IMR-90 (cell line): Measurements from ENCODE around the gene METTL4. TPM values are rescaled to one million over a fixed set of nuclear protein-coding genes. Genes with fewer than 3 reads are reported as not detected.

Source experiments
- ATAC-seq: fragments of 200-7000 bp; cut with Tn5 transposase; 2 replicates; pipeline ENCODE4 v1.9.1; 2020; ENCODE audit warnings: low read depth, mild to moderate bottlenecking, moderate library complexity
- BruUV-seq: library from RNA; stranded (reverse); fragments of 400-500 nt; replicated peaks from 2 replicates; lab custom pipeline; 2021; lab: Mats Ljungman, UMichigan
- CTCF ChIA-PET: fragments of 300-600 bp; formaldehyde crosslinking; extraction: SDS; loops from one replicate; lab custom pipeline; 2021; ENCODE audit warnings: antibody characterized with exemption; lab: Yijun Ruan, JAX
- POLR2A ChIA-PET: fragments of 300-600 bp; sonication (Branson Sonifier 250); formaldehyde crosslinking; loops from one replicate; lab custom pipeline; 2022; ENCODE audit warnings: antibody characterized with exemption; ENCODE audit not compliant: unreplicated experiment; lab: Charles Lee
- DNase-seq: peaks from one replicate; pipeline ENCODE4 v3.0.0; 2013
- H2AFZ ChIP-seq: replicated peaks from 2 replicates; pipeline ENCODE3; 2013; ENCODE audit warnings: low read length, mild to moderate bottlenecking; ENCODE audit not compliant: poor library complexity
- H2AK5ac ChIP-seq: 2 replicates; pipeline ENCODE4 v1.6.1; 2013; ENCODE audit warnings: low read depth, low read length, inconsistent platforms
- H2AK9ac ChIP-seq: replicated peaks from 2 replicates; pipeline ENCODE3; 2013; ENCODE audit warnings: mild to moderate bottlenecking, low read depth, low read length, moderate library complexity; ENCODE audit not compliant: poor library complexity
- H2BK120ac ChIP-seq: 2 replicates; pipeline ENCODE4 v1.6.1; 2013; ENCODE audit warnings: low read depth, low read length, inconsistent platforms
- H2BK15ac ChIP-seq: 3 replicates; pipeline ENCODE4 v1.6.1; 2013; ENCODE audit warnings: low read depth, low read length, inconsistent platforms
- H2BK20ac ChIP-seq: 2 replicates; pipeline ENCODE4 v1.6.1; 2013; ENCODE audit warnings: low read depth, mild to moderate bottlenecking, inconsistent platforms, low read length, moderate library complexity
- H2BK5ac ChIP-seq: 2 replicates; pipeline ENCODE4 v1.6.1; 2013; ENCODE audit warnings: mild to moderate bottlenecking, low read depth, low read length, inconsistent platforms; ENCODE audit not compliant: poor library complexity, severe bottlenecking
- H3K14ac ChIP-seq: replicated peaks from 2 replicates; pipeline ENCODE4 v1.6.1; 2013; ENCODE audit warnings: low read depth, low read length, inconsistent platforms
- H3K18ac ChIP-seq: 2 replicates; pipeline ENCODE4 v1.6.1; 2013; ENCODE audit warnings: low read depth, low read length, control low read depth
- H3K23ac ChIP-seq: 2 replicates; pipeline ENCODE4 v1.6.1; 2013; ENCODE audit warnings: low read depth, low read length, inconsistent platforms
- H3K27ac ChIP-seq: 2 replicates; pipeline ENCODE4 v1.5.1; 2013; ENCODE audit warnings: mild to moderate bottlenecking, control low read depth, low read length; ENCODE audit not compliant: insufficient read depth
- H3K27me3 ChIP-seq: 2 replicates; pipeline ENCODE4 v1.6.1; 2013; ENCODE audit warnings: low read length; ENCODE audit not compliant: control insufficient read depth, insufficient read depth
- H3K36me3 ChIP-seq: 2 replicates; pipeline ENCODE4 v1.6.1; 2013; ENCODE audit warnings: low read length, mixed read lengths; ENCODE audit not compliant: control insufficient read depth, insufficient read depth
- H3K4ac ChIP-seq: 2 replicates; pipeline ENCODE4 v1.6.1; 2013; ENCODE audit warnings: low read depth, low read length, inconsistent platforms
- H3K4me1 ChIP-seq: 2 replicates; pipeline ENCODE4 v1.6.1; 2013; ENCODE audit warnings: low read length, mixed read lengths; ENCODE audit not compliant: control insufficient read depth, insufficient read depth
- H3K4me2 ChIP-seq: 2 replicates; pipeline ENCODE4 v1.6.1; 2013; ENCODE audit warnings: low read depth, mild to moderate bottlenecking, control low read depth, low read length, moderate library complexity
- H3K4me3 ChIP-seq: 2 replicates; pipeline ENCODE4 v1.5.1; 2013; ENCODE audit warnings: low read depth, mild to moderate bottlenecking, control low read depth, low read length, moderate library complexity; ENCODE audit not compliant: insufficient read depth
- H3K56ac ChIP-seq: 2 replicates; pipeline ENCODE4 v1.6.1; 2013; ENCODE audit warnings: low read length, inconsistent platforms; ENCODE audit not compliant: insufficient read depth; ENCODE audit errors: extremely low read depth
- H3K79me1 ChIP-seq, 2 experiments: 2 replicates each; pipeline ENCODE4 v1.6.1; 2013; ENCODE audit warnings: low read length in 2 of 2, inconsistent platforms in 1 of 2, low read depth in 1 of 2
- H3K9ac ChIP-seq: 2 replicates; pipeline ENCODE4 v1.6.1; 2013; ENCODE audit warnings: low read depth, low read length, control low read depth
- H3K9me1 ChIP-seq: 2 replicates; pipeline ENCODE4 v1.6.1; 2013; ENCODE audit warnings: low read length, inconsistent platforms; ENCODE audit not compliant: insufficient read depth
- H3K9me3 ChIP-seq: 2 replicates; pipeline ENCODE4 v1.6.1; 2013; ENCODE audit warnings: low read length; ENCODE audit not compliant: control insufficient read depth, insufficient read depth
- H4K20me1 ChIP-seq: 2 replicates; pipeline ENCODE4 v1.6.1; 2013; ENCODE audit warnings: low read length, inconsistent platforms; ENCODE audit not compliant: insufficient read depth
- H4K5ac ChIP-seq: 2 replicates; pipeline ENCODE4 v1.6.1; 2013; ENCODE audit warnings: mild to moderate bottlenecking, low read depth, low read length, control low read depth
- H4K8ac ChIP-seq, 2 experiments: 2 replicates each; pipeline ENCODE4 v1.6.1; 2013; ENCODE audit warnings: low read depth in 2 of 2, low read length in 2 of 2, control low read depth in 1 of 2, inconsistent platforms in 1 of 2
- H4K91ac ChIP-seq: 2 replicates; pipeline ENCODE4 v1.6.1; 2013; ENCODE audit warnings: low read depth, low read length, inconsistent platforms; ENCODE audit not compliant: insufficient read depth
- BHLHE40 ChIP-seq: fragments of 150-350 bp; IDR thresholded peaks from 2 replicates; pipeline ENCODE4 v1.6.1; 2016; ENCODE audit warnings: mild to moderate bottlenecking, low read depth, low read length
- CEBPB ChIP-seq: IDR thresholded peaks from 2 replicates; pipeline ENCODE4 v1.6.1; 2012; ENCODE audit warnings: low read depth, low read length, improper control_type of control experiment
- CHD1 ChIP-seq: IDR thresholded peaks from 2 replicates; pipeline ENCODE4 v1.6.1; 2012; ENCODE audit warnings: low read depth, low read length, improper control_type of control experiment
- FOS ChIP-seq: fragments of 150-350 bp; IDR thresholded peaks from 2 replicates; pipeline ENCODE4 v1.6.1; 2016; ENCODE audit warnings: low read depth, low read length
- MAFK ChIP-seq: IDR thresholded peaks from 2 replicates; pipeline ENCODE4 v1.6.1; 2012; ENCODE audit warnings: low read depth, low read length, improper control_type of control experiment
- MAZ ChIP-seq: IDR thresholded peaks from 2 replicates; pipeline ENCODE4 v1.6.1; 2012; ENCODE audit warnings: low read depth, mild to moderate bottlenecking, low read length, improper control_type of control experiment, moderate library complexity, borderline replicate concordance
- NFE2L2 ChIP-seq: fragments of 150-350 bp; IDR thresholded peaks from 2 replicates; pipeline ENCODE4 v1.6.1; 2016; ENCODE audit warnings: low read depth, mild to moderate bottlenecking, low read length
- POLR2A ChIP-seq: IDR thresholded peaks from 2 replicates; pipeline ENCODE4 v1.6.1; 2012; ENCODE audit warnings: mild to moderate bottlenecking, low read depth, low read length
- RAD21 ChIP-seq: IDR thresholded peaks from 2 replicates; pipeline ENCODE4 v1.6.1; 2012; ENCODE audit warnings: low read length, improper control_type of control experiment
- RCOR1 ChIP-seq: IDR thresholded peaks from 2 replicates; pipeline ENCODE4 v1.6.1; 2012; ENCODE audit warnings: mild to moderate bottlenecking, low read length, improper control_type of control experiment; ENCODE audit not compliant: insufficient replicate concordance
- RFX5 ChIP-seq: IDR thresholded peaks from 2 replicates; pipeline ENCODE4 v1.8.0; 2012; ENCODE audit warnings: low read depth, mild to moderate bottlenecking, low read length, moderate library complexity
- SMC3 ChIP-seq: fragments of 150-350 bp; IDR thresholded peaks from 2 replicates; pipeline ENCODE4 v1.6.1; 2016; ENCODE audit warnings: low read depth, mild to moderate bottlenecking, antibody characterized with exemption, low read length, moderate library complexity
- USF2 ChIP-seq: fragments of 150-350 bp; IDR thresholded peaks from 2 replicates; pipeline ENCODE4 v1.6.1; 2017; ENCODE audit warnings: mild to moderate bottlenecking, antibody characterized with exemption, low read length, low read depth
- WGBS, 2 experiments: methylation state at CpG; one replicate each; pipeline versions ENCODE4 v1.1.5 to v1.1.7; 2013; ENCODE audit warnings: missing lambda C conversion rate in 2 of 2; ENCODE audit not compliant: insufficient read length in 1 of 2; ENCODE audit errors: extremely low coverage in 2 of 2; 5-methylcytosine and 5-hydroxymethylcytosine counted together
- dilution Hi-C: fragments of 300-500 bp; cut with HindIII; formaldehyde crosslinking; loops from one replicate; pipeline ENCODE4 v1.14.3; 2018; ENCODE audit warnings: low sequenced_read_pairs; ENCODE audit not compliant: unreplicated experiment
- in situ Hi-C: fragments of 300-500 bp; cut with MboI; formaldehyde crosslinking; loops from 3 replicates; pipeline ENCODE4 v1.14.3; 2019; ENCODE audit warnings: low sequenced_read_pairs, inconsistent platforms, mixed read lengths
- intact Hi-C: fragments of 100-400 bp; cut with micrococcal nuclease; formaldehyde crosslinking; loops from 2 replicates; pipeline ENCODE4 v1.10.0; 2022
- polyA plus RNA-seq, 3 experiments: library from polyadenylated mRNA; depleted of rRNA; stranded (reverse); fragments of >200 nt; gene quantifications; 2 replicates each; pipeline ENCODE4 v1.2.3, GENCODE V29; 2012; ENCODE audit warnings: low replicate concordance in 1 of 3
- total RNA-seq: library from RNA; depleted of rRNA; stranded (reverse); fragments of >200 nt; gene quantifications from 2 replicates; pipeline ENCODE4 v1.2.3, GENCODE V29; 2012
- TF ChIP-seq, protein P1 (sequence below): conservative IDR thresholded peaks from 2 replicates; pipeline ENCODE4 v1.5.1; 2012; ENCODE audit warnings: mild to moderate bottlenecking, low read depth, low read length, improper control_type of control experiment
- TF ChIP-seq, protein P2 (sequence below): fragments of 150-350 bp; IDR thresholded peaks from 2 replicates; pipeline ENCODE4 v1.6.1; 2016; ENCODE audit warnings: low read depth, mild to moderate bottlenecking, low read length, moderate library complexity, borderline replicate concordance

Gene METTL4
- total and polyA plus RNA-seq, 2 of the 4 experiments (the other 2 are of a cell fraction) = 4.9 to 5.4 TPM

DNA sequence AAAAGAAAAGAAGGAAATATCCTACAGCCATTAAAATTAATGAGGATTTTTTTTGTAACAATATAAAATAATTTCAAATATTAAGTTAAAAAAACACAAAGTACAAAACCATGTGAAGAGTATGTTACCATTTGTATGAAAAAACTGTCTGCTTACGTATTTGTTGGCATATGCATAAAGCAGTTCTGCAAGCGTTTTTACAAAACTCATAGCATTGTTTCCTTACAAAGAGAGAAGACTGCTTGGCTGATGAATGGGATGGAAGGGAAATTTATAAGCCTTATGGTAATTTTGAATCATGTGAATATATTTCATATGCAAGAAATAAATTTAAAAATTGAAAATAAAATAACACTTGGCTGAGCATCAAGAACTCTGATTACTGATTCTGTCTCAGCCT is 63.1 kb downstream of the METTL4 start:
- dilution Hi-C loops = no loop called here
- H4K5ac ChIP-seq = no peak overlapping the region
- H3K27me3 ChIP-seq = no peaks in the 10 kb centered on the region
- H4K91ac ChIP-seq = no peak overlapping the region
- no peak overlapping the region for H3K23ac ChIP-seq
- H3K4me3 ChIP-seq = no peak overlapping the region
- ChIA-PET POLR2A (no interaction called here), CTCF (interaction anchor here (0.6 kb wide), 1 partner anchor 278 kb away, joined by 3 read pairs; no protein-coding TSS in a partner anchor)
- ATAC-seq = no peak
- H3K18ac ChIP-seq = no peak overlapping the region
- H3K4me2 ChIP-seq = no peak overlapping the region
- H2BK20ac ChIP-seq = no peak overlapping the region
- no peak overlapping the region for H2BK5ac ChIP-seq
- no peak overlapping the region for H4K8ac ChIP-seq
- H3K79me1 ChIP-seq = no peaks in the 10 kb centered on the region
- TF ChIP-seq FOS (no peak), RFX5 (no peak), POLR2A (no peak), CHD1 (no peak), NFE2L2 (no peak), USF2 (no peak), BHLHE40 (no peak), MAZ (no peak), RAD21 (no peak), CEBPB (no peak), SMC3 (no peak), MAFK (no peak), RCOR1 (no peak)
- TF ChIP-seq, protein P1, sequence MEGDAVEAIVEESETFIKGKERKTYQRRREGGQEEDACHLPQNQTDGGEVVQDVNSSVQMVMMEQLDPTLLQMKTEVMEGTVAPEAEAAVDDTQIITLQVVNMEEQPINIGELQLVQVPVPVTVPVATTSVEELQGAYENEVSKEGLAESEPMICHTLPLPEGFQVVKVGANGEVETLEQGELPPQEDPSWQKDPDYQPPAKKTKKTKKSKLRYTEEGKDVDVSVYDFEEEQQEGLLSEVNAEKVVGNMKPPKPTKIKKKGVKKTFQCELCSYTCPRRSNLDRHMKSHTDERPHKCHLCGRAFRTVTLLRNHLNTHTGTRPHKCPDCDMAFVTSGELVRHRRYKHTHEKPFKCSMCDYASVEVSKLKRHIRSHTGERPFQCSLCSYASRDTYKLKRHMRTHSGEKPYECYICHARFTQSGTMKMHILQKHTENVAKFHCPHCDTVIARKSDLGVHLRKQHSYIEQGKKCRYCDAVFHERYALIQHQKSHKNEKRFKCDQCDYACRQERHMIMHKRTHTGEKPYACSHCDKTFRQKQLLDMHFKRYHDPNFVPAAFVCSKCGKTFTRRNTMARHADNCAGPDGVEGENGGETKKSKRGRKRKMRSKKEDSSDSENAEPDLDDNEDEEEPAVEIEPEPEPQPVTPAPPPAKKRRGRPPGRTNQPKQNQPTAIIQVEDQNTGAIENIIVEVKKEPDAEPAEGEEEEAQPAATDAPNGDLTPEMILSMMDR = no peak
- TF ChIP-seq, protein P2, sequence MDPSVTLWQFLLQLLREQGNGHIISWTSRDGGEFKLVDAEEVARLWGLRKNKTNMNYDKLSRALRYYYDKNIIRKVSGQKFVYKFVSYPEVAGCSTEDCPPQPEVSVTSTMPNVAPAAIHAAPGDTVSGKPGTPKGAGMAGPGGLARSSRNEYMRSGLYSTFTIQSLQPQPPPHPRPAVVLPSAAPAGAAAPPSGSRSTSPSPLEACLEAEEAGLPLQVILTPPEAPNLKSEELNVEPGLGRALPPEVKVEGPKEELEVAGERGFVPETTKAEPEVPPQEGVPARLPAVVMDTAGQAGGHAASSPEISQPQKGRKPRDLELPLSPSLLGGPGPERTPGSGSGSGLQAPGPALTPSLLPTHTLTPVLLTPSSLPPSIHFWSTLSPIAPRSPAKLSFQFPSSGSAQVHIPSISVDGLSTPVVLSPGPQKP = no peak
- no peaks in the 10 kb centered on the region for H3K36me3 ChIP-seq
- no peaks in the 10 kb centered on the region for H4K20me1 ChIP-seq
- no peak overlapping the region for H2AFZ ChIP-seq
- no peak overlapping the region for H2BK120ac ChIP-seq
- no CpG with 5 or more reads among the region's 2 CpGs for WGBS, 2 experiments
- intact Hi-C loops = no loop called here
- H3K9me1 ChIP-seq = peaks cover 3% of the 10 kb centered on the region; the same call in 1 of the 2 replicates
- no peak for DNase-seq
- H3K27ac ChIP-seq = no peak overlapping the region
- in situ Hi-C loops = no loop called here
- H3K4ac ChIP-seq = no peak overlapping the region
- H3K56ac ChIP-seq = no peak overlapping the region
- H3K9ac ChIP-seq = no peak overlapping the region
- no peak overlapping the region for H3K14ac ChIP-seq
- H3K9me3 ChIP-seq = no peaks in the 10 kb centered on the region
- no peak overlapping the region for H2AK5ac ChIP-seq
- H3K4me1 ChIP-seq = no peaks in the 10 kb centered on the region
- no peak overlapping the region for H2BK15ac ChIP-seq
- no TSS peak for BruUV-seq
- H2AK9ac ChIP-seq = no peak overlapping the region
